ENCODE results near the gene TRIM39. TPM values are rescaled to one million over a fixed set of nuclear protein-coding genes. Genes with fewer than 3 reads are reported as not detected.

The TRIM39 gene
- total RNA-seq, 4 donors from 2014 or later = 7.6 to 19.1 (median 10.8) TPM

DNA sequence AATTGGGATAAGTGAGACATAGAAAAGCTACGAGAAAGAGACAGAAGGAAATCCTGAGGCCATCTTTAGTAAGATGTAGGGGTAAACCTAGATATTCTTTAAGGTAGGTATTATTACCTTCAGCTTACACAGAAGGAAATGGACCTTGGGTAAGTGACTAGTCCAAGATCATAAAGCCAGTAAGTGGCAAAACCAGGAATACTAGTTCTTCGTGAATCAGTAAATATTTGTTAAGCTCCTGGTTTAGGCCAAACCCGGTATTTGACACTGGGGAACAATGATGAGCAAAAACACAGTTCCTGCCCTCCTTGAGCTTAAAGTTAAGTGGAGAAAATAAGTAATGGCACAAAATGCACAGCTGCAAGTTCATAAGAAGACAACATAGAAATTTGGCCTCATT is 5.3 kb downstream of the TRIM39 start:
- H3K27ac ChIP-seq = no peak overlapping the region
- no peaks in the 10 kb centered on the region for H3K27me3 ChIP-seq
- H3K4me1 ChIP-seq = peaks cover 4 to 11% (median 7%) of the 10 kb centered on the region in 4 donors
- no peaks in the 10 kb centered on the region for H3K9me3 ChIP-seq
- no peak for DNase-seq
- 59 to 68% methylated on average over 3 of the region's 3 CpGs for WGBS, 2 donors (ENCODE audit: low coverage in 1 of 2)
- TF ChIP-seq CTCF (IDR thresholded peaks at IDR 0.05) (no peak), EP300 (IDR thresholded peaks at IDR 0.05; ENCODE audit: low read depth) (no peak), POLR2A (IDR thresholded peaks at IDR 0.05) (no peak), POLR2AphosphoS5 (IDR thresholded peaks at IDR 0.05) (no peak)
- in situ Hi-C loops (cut with MboI; ENCODE audit: low pct_ligation_motif_present in 1 of 4, low pct_unique_long_range_greater_than_20kb in 1 of 4, low sequenced_read_pairs in 3 of 4) (no loop called here), intact Hi-C loops (cut with DNase I; ENCODE audit: low total_unique reads) (no loop called here)
- H3K36me3 ChIP-seq = peaks cover 0 to 44% (median 7%) of the 10 kb centered on the region in 4 donors
- no peak overlapping the region for H3K4me3 ChIP-seq

- H3K4me3 ChIP-seq = no peak overlapping the region
- TF ChIP-seq EP300 (IDR thresholded peaks at IDR 0.05; ENCODE audit: low read depth) = no peak
- no peak for TF ChIP-seq POLR2AphosphoS5 (IDR thresholded peaks at IDR 0.05)
- TF ChIP-seq POLR2A (IDR thresholded peaks at IDR 0.05) = no peak
- in situ Hi-C loops (cut with MboI; ENCODE audit: low pct_ligation_motif_present in 1 of 4, low pct_unique_long_range_greater_than_20kb in 1 of 4, low sequenced_read_pairs in 3 of 4) (no loop called here), intact Hi-C loops (cut with DNase I; ENCODE audit: low total_unique reads) (no loop called here)
- H3K36me3 ChIP-seq = peaks cover 0 to 50% (median 13%) of the 10 kb centered on the region in 4 donors
- no peaks in the 10 kb centered on the region for H3K4me1 ChIP-seq
- H3K27ac ChIP-seq = no peak overlapping the region
- no peaks in the 10 kb centered on the region for H3K27me3 ChIP-seq
- no peak for DNase-seq
- no peaks in the 10 kb centered on the region for H3K9me3 ChIP-seq
- 74 to 90% methylated on average over 2 of the region's 2 CpGs for WGBS, 2 donors (ENCODE audit: low coverage in 1 of 2)
Observed at GRCh38 chr6:30334075-30334783, 7.5 kb downstream of the TRIM39 start.

- no peak for TF ChIP-seq POLR2A (IDR thresholded peaks at IDR 0.05)
- no peak for TF ChIP-seq POLR2AphosphoS5 (IDR thresholded peaks at IDR 0.05)
- no peak for TF ChIP-seq CTCF (IDR thresholded peaks at IDR 0.05)
- TF ChIP-seq EP300 (IDR thresholded peaks at IDR 0.05; ENCODE audit: low read depth) = no peak
- WGBS, 2 donors (ENCODE audit: low coverage in 1 of 2) = 90% methylated on average over 6 of the region's 6 CpGs; no CpG with 5 or more reads in 1 of the 2 donors
- Histone ChIP-seq H3K27ac (no peak overlapping the region), H3K4me1 (peaks cover 0 to 5% (median 3%) of the 10 kb centered on the region in 4 donors), H3K27me3 (no peaks in the 10 kb centered on the region), H3K36me3 (peaks cover 0 to 28% (median 11%) of the 10 kb centered on the region in 4 donors), H3K9me3 (no peaks in the 10 kb centered on the region), H3K4me3 (no peak overlapping the region)
- in situ Hi-C loops (cut with MboI; ENCODE audit: low pct_ligation_motif_present in 1 of 4, low pct_unique_long_range_greater_than_20kb in 1 of 4, low sequenced_read_pairs in 3 of 4) (no loop called here), intact Hi-C loops (cut with DNase I; ENCODE audit: low total_unique reads) (no loop called here)
- no peak for DNase-seq
Observed at GRCh38 chr6:30340589-30341054, 13.9 kb downstream of the TRIM39 start.

- H3K9me3 ChIP-seq = no peaks in the 10 kb centered on the region
- H3K4me1 ChIP-seq = peaks cover 4 to 11% (median 8%) of the 10 kb centered on the region in 4 donors
- TF ChIP-seq EP300 (IDR thresholded peaks at IDR 0.05; ENCODE audit: low read depth) = no peak
- no peaks in the 10 kb centered on the region for H3K27me3 ChIP-seq
- no peak for DNase-seq
- in situ Hi-C loops (cut with MboI; ENCODE audit: low pct_ligation_motif_present in 1 of 4, low pct_unique_long_range_greater_than_20kb in 1 of 4, low sequenced_read_pairs in 3 of 4) = no loop called here
- H3K4me3 ChIP-seq = no peak overlapping the region
- H3K36me3 ChIP-seq = peaks cover 0 to 22% (median 8%) of the 10 kb centered on the region in 4 donors
- intact Hi-C loops (cut with DNase I; ENCODE audit: low total_unique reads) = no loop called here
- no peak overlapping the region for H3K27ac ChIP-seq
- 83 to 96% methylated on average over 1 to 3 of the region's 3 CpGs for WGBS, 2 donors (ENCODE audit: low coverage in 1 of 2)
Observed at GRCh38 chr6:30341218-30341617, 14.5 kb downstream of the TRIM39 start.

GRCh38 chr6:30341728-30342127 is 15.0 kb downstream of the TRIM39 start:
- TF ChIP-seq EP300 (IDR thresholded peaks at IDR 0.05; ENCODE audit: low read depth) (no peak), CTCF (IDR thresholded peaks at IDR 0.05) (no peak), POLR2A (IDR thresholded peaks at IDR 0.05) (no peak), POLR2AphosphoS5 (IDR thresholded peaks at IDR 0.05) (no peak)
- WGBS, 2 donors (ENCODE audit: low coverage in 1 of 2) = 97 to 100% methylated on average over 1 to 16 of the region's 16 CpGs
- Histone ChIP-seq H3K27ac (no peak overlapping the region), H3K27me3 (no peaks in the 10 kb centered on the region), H3K9me3 (no peaks in the 10 kb centered on the region), H3K4me3 (no peak overlapping the region), H3K36me3 (peaks cover 0 to 17% (median 8%) of the 10 kb centered on the region in 4 donors), H3K4me1 (peaks cover 4 to 13% (median 8%) of the 10 kb centered on the region in 4 donors)
- in situ Hi-C loops (cut with MboI; ENCODE audit: low pct_ligation_motif_present in 1 of 4, low pct_unique_long_range_greater_than_20kb in 1 of 4, low sequenced_read_pairs in 3 of 4) = no loop called here
- intact Hi-C loops (cut with DNase I; ENCODE audit: low total_unique reads) = no loop called here
- no peak for DNase-seq

Data from transverse colon (tissue), 4 donors.